ENCODE results near the gene FAM47E. TPM values are rescaled to one million over a fixed set of nuclear protein-coding genes. Genes with fewer than 3 reads are reported as not detected.

Gene FAM47E
- total and polyA plus RNA-seq, 2 of the 8 experiments (the other 6 are each of a cell fraction or from before 2014, with no cell fraction given) = 1.3 to 1.4 TPM

DNA sequence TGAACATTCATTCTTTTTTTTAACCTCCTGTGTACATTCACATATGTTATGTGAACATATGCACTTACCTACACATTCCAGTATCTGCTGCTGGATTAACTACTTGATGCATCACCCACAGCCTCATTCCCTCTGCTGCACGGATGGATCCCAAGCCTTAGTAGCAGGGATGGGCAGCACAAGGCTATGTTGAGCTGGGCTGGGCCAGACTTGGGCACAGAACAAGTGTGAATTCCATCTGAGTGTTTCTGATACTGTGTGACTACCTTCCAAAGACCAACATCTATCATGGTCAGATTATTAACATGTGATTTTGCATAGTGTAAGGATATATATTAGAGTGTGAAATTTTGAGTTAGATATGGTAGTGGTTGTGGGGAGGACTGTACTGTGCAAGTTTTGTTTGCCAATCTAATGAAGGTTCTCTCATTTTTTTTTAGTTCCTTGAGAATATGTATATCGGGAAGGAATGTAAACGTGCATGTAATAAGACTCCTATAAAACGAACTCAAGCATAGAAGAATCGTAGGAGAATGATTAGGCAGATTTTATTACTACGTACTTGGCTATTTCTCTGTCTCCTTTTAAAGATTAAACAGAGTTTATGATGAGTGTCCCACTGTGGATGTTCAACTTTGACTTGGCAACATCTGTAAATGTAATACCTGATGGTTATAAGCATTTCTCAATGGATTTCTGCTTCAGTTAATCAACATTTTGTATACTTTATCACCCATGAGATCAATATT is 31.6 kb downstream of the FAM47E start:
- no peaks in the 10 kb centered on the region for H3K79me2 ChIP-seq (ENCODE audit: control insufficient read depth in 1 of 2, insufficient read depth in 2 of 2, low read length in 2 of 2)
- no peak overlapping the region for H3K18ac ChIP-seq (ENCODE audit: extremely low read depth, low read length)
- no peak overlapping the region for H3K4ac ChIP-seq (replicated peaks; ENCODE audit: insufficient read length, low read depth, low read length)
- peaks cover 0 to 1% (median 0%) of the 10 kb centered on the region in 4 experiments; a peak in 1 of 7 replicates for H3K27me3 ChIP-seq (replicated peaks in 1 of 4; ENCODE audit: control insufficient read depth in 3 of 4, extremely low read depth in 1 of 4, insufficient read depth in 3 of 4, low read length in 3 of 4)
- H3K27ac ChIP-seq (ENCODE audit: low read depth, low read length) = no peak overlapping the region
- H3K4me1 ChIP-seq (replicated peaks in 1 of 4; ENCODE audit: control insufficient read depth in 3 of 4, insufficient read depth in 4 of 4, low read length in 3 of 4) = no peaks in the 10 kb centered on the region; a peak in 1 of 7 replicates
- H2BK120ac ChIP-seq (replicated peaks; ENCODE audit: low read depth, low read length) = no peak overlapping the region
- no peak overlapping the region for H4K5ac ChIP-seq (ENCODE audit: insufficient read length, low read depth, low read length)
- H3K14ac ChIP-seq (ENCODE audit: insufficient read length) = peak overlapping the region; percentile 88
- DNase-seq (ENCODE audit: low read depth in 1 of 2, low spot score in 2 of 2) = no peak
- no peak overlapping the region for H4K8ac ChIP-seq (ENCODE audit: extremely low read depth, insufficient read depth, low read length)
- no peak overlapping the region for H2BK20ac ChIP-seq (ENCODE audit: low read length)
- no peak overlapping the region for H4K91ac ChIP-seq (replicated peaks; ENCODE audit: insufficient read length, low read length)
- H3K4me3 ChIP-seq (ENCODE audit: extremely low read depth in 1 of 4, insufficient read depth in 2 of 4, low read depth in 3 of 4, low read length in 4 of 4) = no peak overlapping the region
- H3K4me2 ChIP-seq (ENCODE audit: insufficient read depth in 1 of 2, low read depth in 2 of 2, low read length in 2 of 2) = no peak overlapping the region
- POLR2A ChIA-PET (ENCODE audit: partially characterized antibody) = no interaction called here
- no peaks in the 10 kb centered on the region for H4K20me1 ChIP-seq (replicated peaks in 1 of 2; ENCODE audit: control insufficient read depth in 1 of 2, insufficient read depth in 2 of 2, low read length in 2 of 2)
- H3K36me3 ChIP-seq (ENCODE audit: control insufficient read depth in 2 of 4, insufficient read depth in 4 of 4, low read length in 3 of 4) = no peaks in the 10 kb centered on the region
- no peak overlapping the region for H2AFZ ChIP-seq (ENCODE audit: low read length)
- H2BK5ac ChIP-seq (ENCODE audit: low read depth, low read length) = no peak overlapping the region
- FAIRE-seq = no peak
- no peak overlapping the region for H2AK5ac ChIP-seq (ENCODE audit: low read depth, low read length)
- no peaks in the 10 kb centered on the region for H3K23me2 ChIP-seq (ENCODE audit: low read depth, low read length)
- H3K9me3 ChIP-seq (ENCODE audit: insufficient read depth in 2 of 2, low read depth in 1 of 2, low read length in 1 of 2) = no peaks in the 10 kb centered on the region
- WGBS, 2 experiments (ENCODE audit: extremely low coverage in 1 of 2, insufficient coverage in 1 of 2, insufficient read length in 1 of 2, insufficient replicate concordance in 2 of 2, low coverage in 1 of 2, low lambda C conversion rate in 2 of 2, missing lambda C conversion rate in 1 of 2) = 83% methylated on average over 6 of the region's 6 CpGs; no CpG with 5 or more reads in 1 of the 2 experiments
- CTCF ChIA-PET (ENCODE audit: partially characterized antibody) = interaction anchor here (0.7 kb wide), 1 partner anchor 24 kb away, joined by 3 read pairs; no protein-coding TSS in a partner anchor
- no peak overlapping the region for H2BK15ac ChIP-seq (ENCODE audit: low read length)
- TF ChIP-seq ZNF274 (IDR thresholded peaks at IDR 0.05; ENCODE audit: borderline replicate concordance, extremely low read depth, low read length) (no peak), BCL11A (IDR thresholded peaks at IDR 0.05; ENCODE audit: low read depth in 2 of 2, low read length in 2 of 2) (no peak), TAF7 (optimal IDR thresholded peaks at IDR 0.05; ENCODE audit: borderline replicate concordance, low read depth, low read length) (no peak), EGR1 (IDR thresholded peaks at IDR 0.05; ENCODE audit: borderline replicate concordance, low read depth, low read length) (no peak)
- no peak overlapping the region for H3K9ac ChIP-seq (replicated peaks in 1 of 4; ENCODE audit: extremely low read depth in 1 of 4, low read depth in 3 of 4, low read length in 3 of 4)
- no peaks in the 10 kb centered on the region for H3K79me1 ChIP-seq (ENCODE audit: low read depth, low read length)
- H2BK12ac ChIP-seq (ENCODE audit: low read depth, low read length) = no peak overlapping the region
- no peak overlapping the region for H3K56ac ChIP-seq (replicated peaks; ENCODE audit: insufficient read length, low read depth, low read length)
- no peak overlapping the region for H3K23ac ChIP-seq (ENCODE audit: insufficient read length)

Measured in H1 (cell line).